ENCODE data around the gene ANO2. TPM values are rescaled to one million over a fixed set of nuclear protein-coding genes. Genes with fewer than 3 reads are reported as not detected.

The ANO2 gene
- total RNA-seq, 4 donors from 2014 or later = 4.0 to 17.9 (median 5.1) TPM

DNA sequence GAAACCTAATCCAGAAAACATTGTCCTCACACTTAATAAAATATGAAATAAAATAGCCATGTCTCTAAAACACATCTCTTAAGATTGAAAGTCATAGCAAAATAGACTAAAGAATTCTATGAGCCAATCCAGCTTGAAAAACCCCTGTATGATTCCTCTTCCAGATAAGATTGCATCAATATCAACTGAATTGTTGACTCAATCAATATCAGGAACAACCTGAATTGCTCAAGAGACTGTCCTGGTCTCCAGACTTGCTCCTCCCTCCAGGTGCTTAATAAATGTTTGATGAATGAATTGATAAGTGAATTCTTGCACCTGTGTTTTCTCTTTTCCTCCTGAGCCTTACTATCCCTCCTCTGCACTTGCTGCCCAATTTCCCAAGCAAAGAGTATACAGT is 351.1 kb downstream of the ANO2 start:
- intact Hi-C loops (cut with DNase I) = no loop called here
- no peak for TF ChIP-seq POLR2A (IDR thresholded peaks at IDR 0.05; ENCODE audit: low read depth)
- TF ChIP-seq, protein P1, sequence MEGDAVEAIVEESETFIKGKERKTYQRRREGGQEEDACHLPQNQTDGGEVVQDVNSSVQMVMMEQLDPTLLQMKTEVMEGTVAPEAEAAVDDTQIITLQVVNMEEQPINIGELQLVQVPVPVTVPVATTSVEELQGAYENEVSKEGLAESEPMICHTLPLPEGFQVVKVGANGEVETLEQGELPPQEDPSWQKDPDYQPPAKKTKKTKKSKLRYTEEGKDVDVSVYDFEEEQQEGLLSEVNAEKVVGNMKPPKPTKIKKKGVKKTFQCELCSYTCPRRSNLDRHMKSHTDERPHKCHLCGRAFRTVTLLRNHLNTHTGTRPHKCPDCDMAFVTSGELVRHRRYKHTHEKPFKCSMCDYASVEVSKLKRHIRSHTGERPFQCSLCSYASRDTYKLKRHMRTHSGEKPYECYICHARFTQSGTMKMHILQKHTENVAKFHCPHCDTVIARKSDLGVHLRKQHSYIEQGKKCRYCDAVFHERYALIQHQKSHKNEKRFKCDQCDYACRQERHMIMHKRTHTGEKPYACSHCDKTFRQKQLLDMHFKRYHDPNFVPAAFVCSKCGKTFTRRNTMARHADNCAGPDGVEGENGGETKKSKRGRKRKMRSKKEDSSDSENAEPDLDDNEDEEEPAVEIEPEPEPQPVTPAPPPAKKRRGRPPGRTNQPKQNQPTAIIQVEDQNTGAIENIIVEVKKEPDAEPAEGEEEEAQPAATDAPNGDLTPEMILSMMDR (IDR thresholded peaks at IDR 0.05) = no peak
- TF ChIP-seq POLR2AphosphoS5 (IDR thresholded peaks at IDR 0.05) = no peak
- no peak for TF ChIP-seq EP300 (IDR thresholded peaks at IDR 0.05)
- no peaks in the 10 kb centered on the region for H3K27me3 ChIP-seq
- no peaks in the 10 kb centered on the region for H3K9me3 ChIP-seq
- H3K4me1 ChIP-seq = no peaks in the 10 kb centered on the region
- peaks cover 0 to 24% (median 0%) of the 10 kb centered on the region in 4 donors for H3K36me3 ChIP-seq
- no peak overlapping the region for H3K4me3 ChIP-seq
- no peak overlapping the region for H3K27ac ChIP-seq (replicated peaks in 1 of 4)
- DNase-seq (ENCODE audit: extremely low spot score) = no peak

DNA sequence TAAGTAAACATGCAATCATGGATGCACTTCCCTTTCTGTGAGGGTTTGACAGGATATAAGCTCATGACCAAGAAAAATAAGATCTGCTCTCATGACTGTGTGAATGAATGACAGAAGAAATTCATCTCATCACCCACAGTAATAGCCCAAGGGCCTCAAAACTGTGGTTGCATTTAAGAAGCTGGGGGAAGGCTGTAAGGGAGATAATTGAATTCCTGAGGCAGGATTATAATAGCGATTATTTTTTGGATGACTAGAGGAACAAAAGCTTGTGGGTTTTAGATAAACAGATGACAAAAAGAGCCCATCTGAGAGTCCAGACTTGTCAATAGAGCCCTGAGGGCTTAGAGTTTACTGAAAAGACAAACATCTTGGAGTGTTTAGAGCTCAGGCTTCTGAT is 352.0 kb downstream of the ANO2 start:
- Histone ChIP-seq H3K27ac (replicated peaks in 1 of 4) (no peak overlapping the region), H3K4me3 (no peak overlapping the region), H3K27me3 (no peaks in the 10 kb centered on the region), H3K4me1 (no peaks in the 10 kb centered on the region), H3K9me3 (no peaks in the 10 kb centered on the region), H3K36me3 (peaks cover 0 to 26% (median 0%) of the 10 kb centered on the region in 4 donors)
- intact Hi-C loops (cut with DNase I) = no loop called here
- no peak for DNase-seq (ENCODE audit: extremely low spot score)
- TF ChIP-seq EP300 (IDR thresholded peaks at IDR 0.05) = no peak
- no peak for TF ChIP-seq POLR2A (IDR thresholded peaks at IDR 0.05; ENCODE audit: low read depth)
- TF ChIP-seq POLR2AphosphoS5 (IDR thresholded peaks at IDR 0.05) = no peak
- TF ChIP-seq, protein P1 (IDR thresholded peaks at IDR 0.05) = no peak
- WGBS = 75% methylated on average over 1 of the region's 1 CpG

DNA sequence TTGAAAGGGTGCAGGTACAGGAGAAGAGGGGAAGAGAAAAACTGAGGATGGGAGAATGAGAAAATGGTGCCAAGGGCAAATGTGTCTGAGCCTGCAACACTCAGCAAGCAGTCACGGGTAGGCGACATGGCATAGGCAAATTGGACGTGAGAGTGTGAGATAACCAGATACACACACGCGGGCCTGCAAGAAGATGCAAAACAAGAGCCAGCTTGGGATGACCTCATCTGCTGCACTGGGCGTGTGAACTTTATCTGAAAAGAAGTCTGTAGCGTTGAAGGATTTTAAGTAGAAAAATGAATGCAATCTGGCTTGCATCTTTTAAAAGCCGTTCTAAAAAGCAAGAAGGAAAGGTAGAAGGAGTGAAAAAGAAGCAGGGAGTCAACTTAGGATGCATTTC is 352.7 kb downstream of the ANO2 start:
- no peaks in the 10 kb centered on the region for H3K4me1 ChIP-seq
- 77% methylated on average over 8 of the region's 8 CpGs for WGBS
- TF ChIP-seq, protein P1 (IDR thresholded peaks at IDR 0.05) = no peak
- TF ChIP-seq POLR2A (IDR thresholded peaks at IDR 0.05; ENCODE audit: low read depth) (no peak), POLR2AphosphoS5 (IDR thresholded peaks at IDR 0.05) (no peak)
- peaks cover 0 to 21% (median 0%) of the 10 kb centered on the region in 4 donors for H3K36me3 ChIP-seq
- no peaks in the 10 kb centered on the region for H3K27me3 ChIP-seq
- no peak overlapping the region for H3K27ac ChIP-seq (replicated peaks in 1 of 4)
- no peaks in the 10 kb centered on the region for H3K9me3 ChIP-seq
- DNase-seq (ENCODE audit: extremely low spot score) = no peak
- no peak overlapping the region for H3K4me3 ChIP-seq
- intact Hi-C loops (cut with DNase I) = no loop called here

DNA sequence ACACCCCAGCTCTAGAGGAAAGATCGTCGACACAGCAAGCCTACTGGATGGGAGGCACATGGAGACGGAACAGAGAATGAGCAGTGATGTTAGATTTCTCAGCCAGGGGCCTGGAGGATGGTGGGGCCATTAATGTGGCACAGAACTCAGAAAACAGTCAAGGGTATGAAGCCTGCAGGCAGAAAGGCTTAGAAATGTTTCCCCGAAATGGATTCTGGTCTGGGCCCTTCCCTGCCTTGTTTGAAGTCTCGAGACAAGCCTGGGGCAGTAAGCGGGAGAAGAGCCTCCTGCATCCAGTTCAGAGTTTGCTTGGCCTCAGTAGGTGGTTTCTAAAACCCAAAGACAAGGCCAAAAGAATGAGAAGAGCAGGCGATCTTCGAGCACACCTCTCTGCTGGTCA is 354.7 kb downstream of the ANO2 start:
- Histone ChIP-seq H3K4me3 (no peak overlapping the region), H3K9me3 (no peaks in the 10 kb centered on the region), H3K27ac (replicated peaks in 1 of 4) (no peak overlapping the region), H3K4me1 (peaks cover 0 to 3% (median 0%) of the 10 kb centered on the region in 4 donors), H3K36me3 (peaks cover 0 to 21% (median 0%) of the 10 kb centered on the region in 4 donors), H3K27me3 (no peaks in the 10 kb centered on the region)
- no peak for TF ChIP-seq POLR2A (IDR thresholded peaks at IDR 0.05; ENCODE audit: low read depth)
- no peak for DNase-seq (ENCODE audit: extremely low spot score)
- 93% methylated on average over 8 of the region's 8 CpGs for WGBS
- intact Hi-C loops (cut with DNase I) = no loop called here

DNA sequence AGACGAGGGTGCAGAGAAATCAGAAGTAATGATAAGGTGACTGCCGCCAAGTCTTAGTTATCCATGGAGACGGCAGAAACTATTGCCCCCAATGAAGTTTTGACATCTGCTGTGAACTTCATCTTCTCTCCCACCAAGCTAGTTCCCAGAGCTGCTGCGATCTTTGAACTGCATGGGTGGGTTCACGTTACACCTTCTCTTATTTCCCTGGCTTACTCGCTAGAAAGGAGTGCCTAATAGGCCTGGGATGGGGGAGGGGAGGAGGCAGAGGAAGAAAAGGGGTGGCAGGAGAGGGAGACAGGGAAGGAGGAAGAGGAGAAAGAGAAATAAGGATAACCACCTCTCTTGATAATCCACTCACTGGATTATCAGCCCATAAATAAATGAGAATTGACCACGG is 356.0 kb downstream of the ANO2 start:
- peaks cover 0 to 15% (median 0%) of the 10 kb centered on the region in 4 donors for H3K36me3 ChIP-seq
- no peaks in the 10 kb centered on the region for H3K27me3 ChIP-seq
- H3K9me3 ChIP-seq = no peaks in the 10 kb centered on the region
- no peak for DNase-seq (ENCODE audit: extremely low spot score)
- whole genome bisulfite sequencing = 90% methylated on average over 7 of the region's 7 CpGs
- H3K27ac ChIP-seq (replicated peaks in 1 of 4) = no peak overlapping the region
- H3K4me1 ChIP-seq = peaks cover 0 to 13% (median 1%) of the 10 kb centered on the region in 4 donors
- H3K4me3 ChIP-seq = no peak overlapping the region
- intact Hi-C loops (cut with DNase I) = no loop called here
- TF ChIP-seq POLR2A (IDR thresholded peaks at IDR 0.05; ENCODE audit: low read depth) = no peak
- TF ChIP-seq, protein P1 (IDR thresholded peaks at IDR 0.05) = no peak
- TF ChIP-seq POLR2AphosphoS5 (IDR thresholded peaks at IDR 0.05) = no peak
- TF ChIP-seq EP300 (IDR thresholded peaks at IDR 0.05) = no peak
